ENCODE measurements around the gene COL28A1.

- TF ChIP-seq POLR2A (IDR thresholded peaks at IDR 0.05) (no peak), POLR2AphosphoS5 (IDR thresholded peaks at IDR 0.05) (no peak), CTCF (IDR thresholded peaks at IDR 0.05) (no peak)
These were observed 165.6 kb downstream of the COL28A1 start for GRCh38 chr7:7370076-7370475.

Data from prostate gland (tissue), 2 donors.